ENCODE data around the gene SERTAD1. TPM values are rescaled to one million over a fixed set of nuclear protein-coding genes. Genes with fewer than 3 reads are reported as not detected.
A peak's percentile ranks its signal among the peaks of the same experiment; 100 is the strongest.

Gene SERTAD1
- total and polyA plus RNA-seq, 12 donors: 6.3 to 35.8 (median 9.4) TPM

DNA sequence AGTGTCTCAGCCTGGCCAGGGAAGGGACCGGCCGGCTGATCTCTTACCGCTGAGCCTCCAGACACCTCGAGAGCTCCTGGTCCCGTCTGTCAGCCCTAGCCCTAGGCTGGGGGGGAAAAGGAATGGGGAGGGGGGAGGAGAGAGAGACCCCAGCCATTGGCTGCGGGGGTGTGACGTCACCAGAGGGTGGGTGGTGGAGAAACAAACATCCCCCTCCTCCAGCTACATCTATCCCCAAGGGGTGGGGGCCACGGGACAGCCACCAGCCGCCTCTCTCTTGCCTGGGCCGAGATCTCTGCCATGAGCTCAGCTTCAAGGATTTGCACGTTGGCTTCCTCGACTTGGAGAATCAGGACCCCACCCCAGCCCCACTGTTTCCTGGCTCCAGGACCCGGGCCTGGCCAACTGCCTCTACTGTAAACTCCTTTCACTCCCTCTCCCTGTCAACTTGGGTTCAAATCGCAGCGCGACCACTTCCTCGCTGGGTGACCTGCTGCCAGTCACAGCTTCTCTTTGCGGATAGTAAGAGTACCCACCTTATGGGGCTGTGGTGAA lies 12.4 kb downstream of the SERTAD1 start, which contains the start of gene PRX:
Gene PRX, minus strand, starts transcription at position 88 of the 555 bp plus-strand sequence. CDS start 5,446 bp downstream, outside the sequence.
- no peak for TF ChIP-seq CTCF (IDR thresholded peaks at IDR 0.05)
- intact Hi-C loops (cut with DNase I): loop anchor here in 1 of 10 donors (10.0 kb wide), 1 partner anchor 391 kb away; no protein-coding TSS in a partner anchor
- WGBS, 2 donors: 44 to 45% methylated on average over 18 of the region's 18 CpGs
- H3K27me3 ChIP-seq: no peaks in the 10 kb centered on the region
- peak within 1 kb of the TSS in 9 of 10 donors; percentile 82 to 94 (median 90) for H3K27ac ChIP-seq
- H3K4me3 ChIP-seq: no peak within 1 kb of the TSS
- H3K4me1 ChIP-seq: peaks cover 16 to 54% (median 46%) of the 10 kb centered on the region in 9 donors
- H3K36me3 ChIP-seq: no peaks in the 10 kb centered on the region
- no peaks in the 10 kb centered on the region for H3K9me3 ChIP-seq
- no peak for DNase-seq
- ATAC-seq: no peak

GRCh38 chr19:40412866-40413265 lies 12.9 kb downstream of the SERTAD1 start:
- no peaks in the 10 kb centered on the region for H3K9me3 ChIP-seq
- ATAC-seq (no peak), DNase-seq (no peak)
- TF ChIP-seq CTCF (IDR thresholded peaks at IDR 0.05): no peak
- H3K4me1 ChIP-seq: peaks cover 16 to 54% (median 45%) of the 10 kb centered on the region in 9 donors
- H3K36me3 ChIP-seq: no peaks in the 10 kb centered on the region
- intact Hi-C loops (cut with DNase I): loop anchor here in 1 of 10 donors (10.0 kb wide), 1 partner anchor 392 kb away; no protein-coding TSS in a partner anchor
- WGBS, 2 donors: 83 to 94% methylated on average over 4 of the region's 4 CpGs
- no peaks in the 10 kb centered on the region for H3K27me3 ChIP-seq
- H3K4me3 ChIP-seq: no peak overlapping the region
- peak overlapping the region in 5 of 10 donors; percentile 13 to 93 (median 87) for H3K27ac ChIP-seq

DNA sequence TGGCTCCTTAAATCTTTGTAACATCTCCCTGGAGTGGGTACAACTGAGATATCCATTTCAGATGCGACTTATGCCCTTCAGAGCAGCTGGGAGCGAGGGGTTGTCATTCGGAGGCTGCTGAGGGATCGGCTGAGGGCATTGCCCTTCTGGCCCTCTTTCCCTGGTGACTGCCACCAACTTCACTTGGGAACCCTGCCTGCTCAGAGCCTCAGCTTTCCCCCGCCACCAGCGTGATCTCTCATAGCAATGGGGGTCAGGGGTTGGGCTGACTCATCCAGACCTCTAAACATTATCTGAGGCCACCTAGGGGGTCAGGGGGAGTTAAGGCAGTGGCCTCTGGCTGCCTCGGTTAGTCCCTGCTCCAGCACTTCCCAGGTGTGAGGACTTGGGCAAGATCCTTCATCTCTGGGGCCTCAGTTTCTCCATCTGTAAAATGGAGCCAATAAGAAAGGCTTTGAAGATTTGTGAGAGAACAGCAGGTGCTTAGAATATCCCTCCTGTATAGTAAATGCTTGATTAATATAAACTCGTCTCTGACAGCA lies 13.8 kb downstream of the SERTAD1 start:
- DNase-seq: no peak
- no peaks in the 10 kb centered on the region for H3K36me3 ChIP-seq
- 57 to 60% methylated on average over 8 of the region's 8 CpGs for whole genome bisulfite sequencing, 2 donors
- H3K9me3 ChIP-seq: no peaks in the 10 kb centered on the region
- no peak overlapping the region for H3K4me3 ChIP-seq
- ATAC-seq: peak in 4 of 8 donors; percentile 3 to 23 (median 12)
- no peaks in the 10 kb centered on the region for H3K27me3 ChIP-seq
- intact Hi-C loops (cut with DNase I): loop anchor here in 1 of 10 donors (10.0 kb wide), 1 partner anchor 393 kb away; no protein-coding TSS in a partner anchor
- no peak for TF ChIP-seq CTCF (IDR thresholded peaks at IDR 0.05)
- peak overlapping the region; percentile 82 to 94 (median 90) for H3K27ac ChIP-seq
- peaks cover 12 to 48% (median 37%) of the 10 kb centered on the region in 9 donors for H3K4me1 ChIP-seq

DNA sequence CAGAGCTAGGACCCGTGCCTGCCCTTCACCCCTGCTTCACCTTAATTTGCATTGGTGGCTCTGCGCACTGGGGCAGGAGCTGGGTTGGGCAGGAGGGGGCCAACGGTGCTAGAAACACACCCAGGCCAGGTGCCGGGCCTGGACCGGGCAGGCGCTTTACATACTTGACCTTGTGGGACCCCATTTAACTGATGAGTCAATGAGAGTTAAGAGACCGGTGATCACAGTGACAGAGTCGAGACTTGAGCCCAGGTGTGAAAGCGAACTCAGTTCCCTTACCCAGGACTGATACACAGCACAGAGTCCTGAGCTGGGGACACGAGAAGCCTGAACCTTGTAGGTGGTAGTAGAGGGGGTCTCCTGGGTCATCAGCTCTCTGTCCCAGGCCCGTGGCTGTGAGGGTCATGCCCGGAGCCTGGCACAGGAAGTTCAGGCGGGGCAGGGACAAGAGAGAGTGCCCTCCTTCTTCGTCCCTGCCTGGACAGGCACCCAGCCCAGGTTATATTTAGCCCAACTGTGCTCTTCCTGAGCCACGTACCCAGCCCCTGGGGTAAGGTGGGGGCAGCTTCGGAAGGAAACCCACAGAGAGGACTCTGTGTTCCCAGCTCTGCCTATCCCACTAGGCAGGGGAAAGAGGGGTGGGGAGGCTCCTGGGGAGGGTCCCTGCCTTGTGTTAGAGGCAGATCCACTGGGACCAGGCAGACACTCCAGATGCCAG lies 14.5 kb downstream of the SERTAD1 start:
- DNase-seq (peak; percentile 62 to 64), ATAC-seq (peak; percentile 86 to 97 (median 93))
- H3K27me3 ChIP-seq: no peaks in the 10 kb centered on the region
- H3K9me3 ChIP-seq: no peaks in the 10 kb centered on the region
- no peak overlapping the region for H3K4me3 ChIP-seq
- H3K27ac ChIP-seq: peak overlapping the region; percentile 82 to 94 (median 90)
- intact Hi-C loops (cut with DNase I): loop anchor here in 1 of 10 donors (10.0 kb wide), 1 partner anchor 394 kb away; no protein-coding TSS in a partner anchor
- H3K36me3 ChIP-seq: no peaks in the 10 kb centered on the region
- peaks cover 12 to 41% (median 29%) of the 10 kb centered on the region in 9 donors for H3K4me1 ChIP-seq
- 28 to 41% methylated on average over 16 of the region's 16 CpGs for WGBS, 2 donors
- TF ChIP-seq CTCF (IDR thresholded peaks at IDR 0.05): no peak
